ENCODE measurements around the gene TSPAN4.
A peak's percentile ranks its signal among the peaks of the same experiment; 100 is the strongest.

TSPAN4 gene

DNA sequence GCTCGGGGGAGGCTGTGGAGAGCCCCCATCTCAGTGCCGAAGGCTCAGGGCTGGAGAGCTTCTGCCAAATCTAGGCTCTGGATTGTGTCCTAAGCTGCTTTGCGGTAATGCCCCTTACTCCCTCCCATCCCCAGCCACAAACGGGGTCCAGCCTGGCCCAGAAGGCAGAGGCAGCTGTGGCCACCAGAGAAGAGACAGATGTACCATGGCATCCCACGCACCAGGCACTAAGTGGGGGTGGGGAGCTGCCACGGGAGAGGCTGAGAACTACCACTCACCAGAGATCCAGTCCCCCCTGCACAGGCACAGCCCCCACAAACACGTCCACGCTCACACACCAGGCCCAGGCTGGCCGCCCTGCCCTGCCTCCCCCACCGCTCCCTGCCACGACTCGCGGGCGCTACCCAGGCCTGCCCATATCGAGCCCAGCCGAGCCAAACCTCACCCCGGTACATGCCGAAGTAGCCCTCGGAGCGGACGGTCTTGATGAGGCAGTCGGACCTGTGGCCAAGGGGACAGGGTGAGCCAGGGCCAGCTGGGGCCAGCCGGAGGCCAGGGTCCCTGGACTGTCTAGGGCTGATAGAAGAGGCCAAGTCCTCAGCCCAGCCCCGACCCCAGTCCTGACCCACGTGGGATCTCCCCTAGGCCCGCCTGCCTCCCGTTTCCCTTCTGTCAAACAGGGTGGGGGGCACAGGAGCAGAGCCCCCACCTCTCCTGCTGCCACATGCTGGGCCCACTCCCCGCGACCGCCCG lies 48.5 kb upstream of the TSPAN4 start:
- Histone ChIP-seq H3K27me3 (ENCODE audit: insufficient read depth, poor library complexity, severe bottlenecking) (no peaks in the 10 kb centered on the region), H3K4me3 (replicated peaks; ENCODE audit: insufficient read depth, low read length) (no peak overlapping the region), H3K27ac (replicated peaks) (no peak overlapping the region)
- no peak for DNase-seq (ENCODE audit: low read depth in 1 of 2, low spot score in 1 of 2)
- TF ChIP-seq POLR2AphosphoS5 (IDR thresholded peaks at IDR 0.05; ENCODE audit: low read depth) (no peak), CTCF (IDR thresholded peaks at IDR 0.05; ENCODE audit: insufficient read depth, low read length) (no peak), GABPA (IDR thresholded peaks at IDR 0.05; ENCODE audit: low read depth) (no peak), REST (IDR thresholded peaks at IDR 0.05; ENCODE audit: insufficient replicate concordance, low read depth) (no peak), SPI1 (IDR thresholded peaks at IDR 0.05; ENCODE audit: borderline replicate concordance, low read depth) (no peak)

DNA sequence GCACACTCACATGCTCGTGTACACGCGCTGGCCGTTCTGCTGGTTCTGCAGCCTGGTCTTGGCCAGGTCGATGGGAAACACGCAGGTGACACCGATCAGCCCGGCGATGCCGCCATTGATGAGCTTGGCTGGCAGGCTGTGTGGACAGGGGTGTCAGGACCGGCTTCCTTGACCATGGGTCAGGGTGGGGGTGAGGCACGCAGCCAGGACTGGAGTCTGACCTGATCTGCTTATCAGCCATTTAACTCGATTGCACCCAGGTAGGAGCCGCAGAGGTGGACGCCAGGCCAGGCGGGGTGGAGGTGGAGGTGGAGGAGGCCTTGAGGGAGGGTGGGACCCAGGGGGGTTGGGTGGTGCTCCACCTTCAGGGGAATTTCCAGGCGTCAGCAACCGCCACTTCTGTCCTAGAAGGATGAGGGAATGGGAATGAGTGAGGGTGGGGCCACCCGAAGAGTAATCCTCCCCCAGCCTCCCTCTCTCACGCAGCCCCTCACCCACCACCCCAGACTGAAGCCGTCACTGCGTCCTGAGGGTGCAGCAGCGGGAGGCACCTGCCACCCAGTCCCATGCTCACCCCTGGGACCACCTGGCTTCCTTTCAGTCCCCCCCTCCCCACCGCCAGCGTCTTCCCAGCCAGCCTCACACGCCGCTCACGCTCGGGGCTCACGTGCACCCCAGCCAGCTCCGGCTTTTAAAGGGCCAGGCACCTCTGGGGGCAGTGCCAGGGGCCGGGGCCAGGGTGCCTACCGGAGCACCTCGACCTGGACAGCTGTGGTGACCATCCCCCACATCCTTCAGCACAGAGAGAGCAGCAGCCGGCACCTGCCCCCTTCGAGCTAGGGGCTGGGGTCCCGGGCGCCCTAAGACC lies 47.7 kb upstream of the TSPAN4 start:
- no peak for DNase-seq (ENCODE audit: low read depth in 1 of 2, low spot score in 1 of 2)
- Histone ChIP-seq H3K27ac (replicated peaks) (no peak overlapping the region), H3K27me3 (ENCODE audit: insufficient read depth, poor library complexity, severe bottlenecking) (no peaks in the 10 kb centered on the region), H3K4me3 (replicated peaks; ENCODE audit: insufficient read depth, low read length) (peak overlapping the region; percentile 13; the same call in 1 of the 2 replicates)
- TF ChIP-seq SPI1 (IDR thresholded peaks at IDR 0.05; ENCODE audit: borderline replicate concordance, low read depth) (no peak), GABPA (IDR thresholded peaks at IDR 0.05; ENCODE audit: low read depth) (no peak), CTCF (IDR thresholded peaks at IDR 0.05; ENCODE audit: insufficient read depth, low read length) (no peak), REST (IDR thresholded peaks at IDR 0.05; ENCODE audit: insufficient replicate concordance, low read depth) (no peak), POLR2AphosphoS5 (IDR thresholded peaks at IDR 0.05; ENCODE audit: low read depth) (no peak)

- peak; percentile 73 to 86 for DNase-seq (ENCODE audit: low read depth in 1 of 2, low spot score in 1 of 2)
- Histone ChIP-seq H3K27me3 (ENCODE audit: insufficient read depth, poor library complexity, severe bottlenecking) (no peaks in the 10 kb centered on the region), H3K4me3 (replicated peaks; ENCODE audit: insufficient read depth, low read length) (peak overlapping the region; percentile 69), H3K27ac (replicated peaks) (peak overlapping the region; percentile 78)
- TF ChIP-seq REST (IDR thresholded peaks at IDR 0.05; ENCODE audit: insufficient replicate concordance, low read depth) (no peak), POLR2AphosphoS5 (IDR thresholded peaks at IDR 0.05; ENCODE audit: low read depth) (peak; percentile 51; the same call in 1 of the 2 replicates), SPI1 (IDR thresholded peaks at IDR 0.05; ENCODE audit: borderline replicate concordance, low read depth) (peak; percentile 5; the same call in 1 of the 2 replicates)
These were observed 46.8 kb upstream of the TSPAN4 start for GRCh38 chr11:795634-796564.
